ENCODE results near the gene AANAT.

AANAT gene

GRCh38 chr17:76467366-76467765 lies at the start of gene AANAT:
Gene AANAT (plus strand): TSS chr17:76467603. CDS start chr17:76468747, 1,144 bp downstream.
- DNase-seq, result no peak

GRCh38 chr17:76419576-76420260 lies 47.7 kb upstream of the AANAT start:
- DNase-seq, result no peak

- no peak for DNase-seq
Measured at GRCh38 chr17:76420356-76421043, 46.9 kb upstream of the AANAT start.

GRCh38 chr17:76421044-76421407 lies 46.4 kb upstream of the AANAT start:
- DNase-seq, result no peak

GRCh38 chr17:76422406-76422805 lies 45.0 kb upstream of the AANAT start:
- DNase-seq, result no peak

- no peak for DNase-seq
Measured at GRCh38 chr17:76422860-76423259, 44.5 kb upstream of the AANAT start.

- DNase-seq, result no peak
Measured at GRCh38 chr17:76426853-76427252, 40.5 kb upstream of the AANAT start.

GRCh38 chr17:76427501-76428231 lies 39.7 kb upstream of the AANAT start:
- DNase-seq, result no peak

- no peak for DNase-seq
Measured at GRCh38 chr17:76428511-76428910, 38.9 kb upstream of the AANAT start.

GRCh38 chr17:76431509-76431908 lies 35.9 kb upstream of the AANAT start:
- no peak for DNase-seq

- no peak for DNase-seq
Measured at GRCh38 chr17:76432004-76432403, 35.4 kb upstream of the AANAT start.

- DNase-seq, result no peak
Measured at GRCh38 chr17:76432712-76433336, 34.6 kb upstream of the AANAT start.

- DNase-seq, result no peak
Measured at GRCh38 chr17:76433693-76434092, 33.7 kb upstream of the AANAT start.

GRCh38 chr17:76434870-76435269 lies 32.5 kb upstream of the AANAT start:
- no peak for DNase-seq

GRCh38 chr17:76435751-76436150 lies 31.7 kb upstream of the AANAT start:
- no peak for DNase-seq

- DNase-seq, result no peak
Measured at GRCh38 chr17:76437467-76438402, 29.7 kb upstream of the AANAT start.

- no peak for DNase-seq
Measured at GRCh38 chr17:76438906-76439305, 28.5 kb upstream of the AANAT start.

GRCh38 chr17:76439314-76439928 lies 28.0 kb upstream of the AANAT start:
- no peak for DNase-seq

- DNase-seq, result no peak
Measured at GRCh38 chr17:76440751-76441362, 26.5 kb upstream of the AANAT start.

GRCh38 chr17:76441686-76442340 lies 25.6 kb upstream of the AANAT start:
- DNase-seq, result no peak

Data from activated effector memory CD4-positive, alpha-beta T cell treated with Interleukin-2 at 50 U/mL for 16 hours (primary cell).